Colonic mucosa (tissue), 4 donors: ENCODE measurements around the gene PLXNB2. TPM values are rescaled to one million over a fixed set of nuclear protein-coding genes. Genes with fewer than 3 reads are reported as not detected.

Experiments
- DNase-seq: peaks from one replicate; pipeline ENCODE4 v3.0.0-alpha.2; 2020
- H3K27ac ChIP-seq: fragments of 200-600 bp; one replicate; pipeline ENCODE4 v1.8.0; 2021
- H3K27me3 ChIP-seq: fragments of 200-600 bp; one replicate; pipeline ENCODE4 v1.8.0; 2021
- H3K36me3 ChIP-seq: fragments of 200-600 bp; one replicate; pipeline ENCODE4 v1.8.0; 2021
- H3K4me1 ChIP-seq: fragments of 200-600 bp; one replicate; pipeline ENCODE4 v1.8.0; 2021; ENCODE audit warnings: mild to moderate bottlenecking
- H3K4me3 ChIP-seq: fragments of 200-600 bp; one replicate; pipeline ENCODE4 v1.8.0; 2021
- H3K9ac ChIP-seq, 2 donors: one replicate each; pipeline ENCODE4 v1.7.0; 2013; ENCODE audit warnings: control low read depth in 2 of 2, low read depth in 2 of 2, low read length in 2 of 2
- H3K9me3 ChIP-seq: fragments of 200-600 bp; one replicate; pipeline ENCODE4 v1.8.0; 2021
- intact Hi-C: fragments of 100-400 bp; cut with DNase I; formaldehyde crosslinking; loops from one replicate; pipeline ENCODE4 v1.14.1; 2022
- total RNA-seq, 2 donors: library from RNA; stranded (reverse); fragmentation: NEBNext Ultra II Directional in 1 of 2; extraction: Animal tissue kit (Norgen Biotek cat#: 25700) in 1 of 2; gene quantifications; one replicate each; pipeline ENCODE4 v1.2.1, GENCODE V29; 2021
- TF ChIP-seq, protein P1 (sequence below): fragments of 200-600 bp; IDR thresholded peaks from one replicate; pipeline ENCODE4 v1.8.0; 2022; ENCODE audit warnings: antibody characterized with exemption, mild to moderate bottlenecking
- donor health status: healthy.
- donor health status: DM: no; HTN: no; CAD: no.
- donor health status: DM: no; HTN: no; CAD: no.

The PLXNB2 gene
- total RNA-seq, 2 donors from 2014 or later = 270 to 339 TPM

DNA sequence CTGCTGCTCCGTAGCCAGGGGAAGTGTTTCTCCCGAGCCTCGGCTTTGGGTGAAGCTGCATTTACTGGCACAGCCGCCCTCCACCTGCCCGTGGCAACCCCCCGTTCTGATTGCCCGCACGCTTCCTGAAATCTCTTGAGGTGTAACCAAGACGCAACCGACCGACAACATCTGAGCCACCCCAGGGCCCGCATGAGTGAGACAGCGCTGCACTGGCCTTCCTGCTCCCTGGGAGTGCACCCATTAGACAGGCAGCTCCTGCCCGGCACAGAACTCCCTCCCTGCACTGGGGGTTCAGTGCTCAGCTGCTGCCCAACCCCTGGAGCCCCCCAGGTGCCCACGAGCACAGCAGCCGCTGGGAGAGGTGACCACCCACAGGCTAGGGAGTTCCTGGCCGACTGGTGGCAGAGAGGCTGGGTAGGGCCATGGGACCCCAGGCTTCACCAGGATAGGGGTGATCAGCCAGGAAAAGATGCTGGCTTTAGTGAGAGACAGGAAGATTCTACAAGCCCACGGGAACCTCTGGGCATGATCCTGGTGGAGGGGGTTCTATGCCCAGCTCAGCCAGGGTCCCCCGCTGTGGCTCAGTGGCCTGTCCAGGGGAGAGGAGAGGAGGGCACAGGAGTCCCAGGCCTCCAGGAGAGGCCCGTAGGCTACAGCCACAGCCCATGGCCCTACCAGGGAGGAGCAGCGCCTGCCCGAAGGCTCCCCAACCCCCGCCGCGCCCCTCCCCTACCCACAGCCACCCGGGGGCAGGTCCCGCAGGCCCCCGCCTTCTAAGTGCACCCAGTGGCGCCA is 14.6 kb downstream of the PLXNB2 start:
- H3K9ac ChIP-seq = peak overlapping the region; percentile 66 to 69
- TF ChIP-seq, protein P1, sequence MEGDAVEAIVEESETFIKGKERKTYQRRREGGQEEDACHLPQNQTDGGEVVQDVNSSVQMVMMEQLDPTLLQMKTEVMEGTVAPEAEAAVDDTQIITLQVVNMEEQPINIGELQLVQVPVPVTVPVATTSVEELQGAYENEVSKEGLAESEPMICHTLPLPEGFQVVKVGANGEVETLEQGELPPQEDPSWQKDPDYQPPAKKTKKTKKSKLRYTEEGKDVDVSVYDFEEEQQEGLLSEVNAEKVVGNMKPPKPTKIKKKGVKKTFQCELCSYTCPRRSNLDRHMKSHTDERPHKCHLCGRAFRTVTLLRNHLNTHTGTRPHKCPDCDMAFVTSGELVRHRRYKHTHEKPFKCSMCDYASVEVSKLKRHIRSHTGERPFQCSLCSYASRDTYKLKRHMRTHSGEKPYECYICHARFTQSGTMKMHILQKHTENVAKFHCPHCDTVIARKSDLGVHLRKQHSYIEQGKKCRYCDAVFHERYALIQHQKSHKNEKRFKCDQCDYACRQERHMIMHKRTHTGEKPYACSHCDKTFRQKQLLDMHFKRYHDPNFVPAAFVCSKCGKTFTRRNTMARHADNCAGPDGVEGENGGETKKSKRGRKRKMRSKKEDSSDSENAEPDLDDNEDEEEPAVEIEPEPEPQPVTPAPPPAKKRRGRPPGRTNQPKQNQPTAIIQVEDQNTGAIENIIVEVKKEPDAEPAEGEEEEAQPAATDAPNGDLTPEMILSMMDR = no peak

DNA sequence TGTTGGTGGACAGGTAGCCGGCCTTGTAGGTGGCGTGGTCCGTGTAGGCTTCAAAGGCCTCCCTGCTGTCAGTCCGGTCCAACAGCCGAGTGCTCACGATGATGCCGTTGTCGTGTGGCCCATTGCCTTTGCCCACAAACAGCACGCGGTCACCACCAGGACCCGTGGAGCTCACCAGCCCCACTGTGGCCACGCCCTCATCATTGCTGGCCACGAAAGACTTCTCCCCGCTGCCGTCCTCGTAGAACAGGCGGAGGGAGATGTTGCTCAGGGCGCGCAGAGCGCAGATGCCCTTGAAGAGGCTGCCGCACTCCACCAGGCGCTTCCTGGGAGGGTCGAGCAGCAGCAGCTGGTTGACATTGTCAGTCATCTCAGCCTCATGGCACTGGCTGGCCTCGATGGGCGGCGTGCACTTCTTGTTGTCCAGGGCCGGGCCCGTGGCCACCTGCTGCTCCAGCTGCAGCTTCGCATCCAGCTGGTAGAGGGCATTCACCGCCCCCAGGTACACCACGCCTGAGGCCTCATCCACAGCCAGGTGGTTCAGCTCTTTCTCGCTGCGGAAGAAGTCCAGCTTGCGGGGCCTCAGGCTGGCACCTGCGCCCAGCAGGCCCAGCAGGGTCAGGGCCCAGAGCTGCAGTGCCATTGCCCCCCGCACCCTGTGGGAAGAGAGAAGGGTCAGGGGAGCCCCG is 17.4 kb downstream of the PLXNB2 start:
- Histone ChIP-seq H3K9me3 (no peaks in the 10 kb centered on the region), H3K4me1 (peaks cover 23% of the 10 kb centered on the region), H3K27me3 (no peaks in the 10 kb centered on the region), H3K27ac (no peak overlapping the region), H3K9ac (peak overlapping the region in 1 of 2 donors; percentile 35), H3K36me3 (peaks cover 23% of the 10 kb centered on the region), H3K4me3 (no peak overlapping the region)
- intact Hi-C loops = no loop called here
- DNase-seq = no peak
- TF ChIP-seq, protein P1 = no peak

More for the DNA sequence above, 14.6 kb downstream of the PLXNB2 start:
- peak overlapping the region; percentile 87 for H3K27ac ChIP-seq
- no peaks in the 10 kb centered on the region for H3K27me3 ChIP-seq
- intact Hi-C loops = no loop called here
- H3K4me3 ChIP-seq = peak overlapping the region; percentile 21
- peaks cover 18% of the 10 kb centered on the region for H3K36me3 ChIP-seq
- no peaks in the 10 kb centered on the region for H3K9me3 ChIP-seq
- H3K4me1 ChIP-seq = peaks cover 36% of the 10 kb centered on the region
- no peak for DNase-seq

DNA sequence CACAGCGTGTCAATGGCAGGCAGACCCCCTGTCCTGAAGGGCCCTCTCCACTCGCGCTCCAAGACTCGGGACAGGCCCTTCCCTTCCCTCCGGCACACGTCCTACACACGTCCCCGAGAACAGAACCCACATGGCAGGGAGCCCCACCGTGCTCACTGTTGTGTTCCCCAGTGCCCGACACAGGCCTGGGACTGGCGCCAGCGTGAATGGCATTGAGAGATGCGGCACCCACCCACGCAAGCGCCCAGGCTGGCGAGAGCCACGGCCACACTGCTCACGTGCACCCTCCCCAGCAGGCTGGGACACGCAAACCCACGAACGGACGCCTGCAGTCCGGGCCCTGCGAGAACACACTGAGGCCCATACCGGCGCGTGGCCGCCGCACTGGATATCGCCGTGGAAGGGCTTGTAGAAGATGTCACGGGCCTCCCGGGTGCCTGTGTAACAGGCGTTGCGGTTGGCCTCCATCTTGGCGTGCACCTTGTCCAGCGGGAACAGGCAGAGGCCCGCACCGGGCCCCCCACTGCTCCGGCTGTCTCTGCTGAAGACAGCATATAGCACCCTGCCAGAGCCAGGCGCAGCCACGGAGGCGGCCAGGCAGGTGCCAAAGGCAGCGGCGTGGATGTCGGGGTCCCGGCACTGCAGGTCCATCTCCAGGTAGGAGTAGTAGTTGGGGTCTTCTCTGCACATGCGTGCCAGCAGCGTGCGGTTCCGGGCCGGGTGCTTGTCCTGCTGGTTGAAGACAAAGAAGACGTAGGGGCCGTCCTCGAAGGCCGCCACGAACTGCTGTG is 18.1 kb downstream of the PLXNB2 start:
- H3K4me1 ChIP-seq = peaks cover 16% of the 10 kb centered on the region
- H3K9me3 ChIP-seq = no peaks in the 10 kb centered on the region
- no peak overlapping the region for H3K4me3 ChIP-seq
- intact Hi-C loops = no loop called here
- no peak overlapping the region for H3K9ac ChIP-seq
- H3K36me3 ChIP-seq = peaks cover 23% of the 10 kb centered on the region
- no peak overlapping the region for H3K27ac ChIP-seq
- no peaks in the 10 kb centered on the region for H3K27me3 ChIP-seq
- TF ChIP-seq, protein P1 = no peak
- DNase-seq = no peak

DNA sequence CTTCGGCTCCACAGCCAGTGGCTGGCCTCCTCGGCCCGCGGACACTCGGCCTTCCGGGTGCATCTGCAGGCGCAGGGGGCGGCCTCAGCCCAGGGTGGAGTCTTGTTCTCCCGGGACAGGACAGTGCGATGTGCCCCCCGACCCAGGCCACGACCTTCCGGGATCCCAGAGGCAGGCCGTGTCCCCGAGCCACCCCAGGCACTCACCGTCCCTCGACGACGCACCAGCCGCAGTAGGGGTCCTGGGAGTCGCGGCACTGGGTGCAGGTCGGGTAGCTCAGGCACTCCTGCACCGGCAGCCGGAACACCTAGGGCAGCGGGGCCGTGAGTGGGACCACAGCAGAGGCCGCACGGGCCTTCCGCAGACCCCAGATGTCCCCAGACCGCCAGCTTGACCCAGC is 19.7 kb downstream of the PLXNB2 start:
- intact Hi-C loops = no loop called here
- Histone ChIP-seq H3K9ac (no peak overlapping the region), H3K9me3 (no peaks in the 10 kb centered on the region), H3K36me3 (peaks cover 23% of the 10 kb centered on the region), H3K4me1 (peaks cover under 1% of the 10 kb centered on the region), H3K27me3 (no peaks in the 10 kb centered on the region), H3K4me3 (no peak overlapping the region), H3K27ac (no peak overlapping the region)
- no peak for DNase-seq
- TF ChIP-seq, protein P1 = no peak

DNA sequence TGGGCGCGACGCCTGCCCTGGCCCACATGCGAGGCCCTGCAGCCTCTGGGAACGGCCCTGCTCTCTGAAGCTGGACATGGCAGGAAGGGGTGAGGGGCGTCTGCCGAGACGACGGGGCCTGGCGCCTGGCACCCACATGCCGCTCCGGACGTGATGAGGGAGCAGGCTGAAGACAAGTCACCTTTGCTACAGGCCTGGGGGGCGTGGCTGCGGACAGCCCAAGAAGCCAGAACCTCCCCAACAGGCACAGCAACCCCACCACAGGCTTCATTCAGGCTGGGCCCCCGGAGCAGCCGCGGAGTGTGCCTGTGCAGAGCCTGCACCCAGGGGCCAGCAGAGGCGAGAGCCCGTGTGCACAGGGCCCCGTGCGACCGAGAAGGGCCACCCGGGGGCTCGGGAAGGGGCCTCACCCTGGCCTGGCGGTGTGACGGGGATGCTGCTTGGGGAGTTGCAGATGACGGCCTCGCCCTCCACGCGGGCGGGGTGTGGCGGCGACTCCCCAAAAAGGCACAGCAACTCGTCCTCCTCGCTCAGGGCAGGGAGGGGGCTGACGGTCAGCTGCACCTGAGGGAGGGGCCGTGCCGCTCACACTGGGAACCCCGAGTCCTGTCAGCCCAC is 20.6 kb downstream of the PLXNB2 start:
- no peak overlapping the region for H3K9ac ChIP-seq
- H3K4me3 ChIP-seq = no peak overlapping the region
- H3K27me3 ChIP-seq = no peaks in the 10 kb centered on the region
- H3K27ac ChIP-seq = no peak overlapping the region
- TF ChIP-seq, protein P1 = no peak
- no peak for DNase-seq
- intact Hi-C loops = no loop called here
- H3K36me3 ChIP-seq = peaks cover 26% of the 10 kb centered on the region
- no peaks in the 10 kb centered on the region for H3K9me3 ChIP-seq
- H3K4me1 ChIP-seq = no peaks in the 10 kb centered on the region
